SH-SY5Y (cell line): Measurements from ENCODE around the gene FSTL4.

ENCODE experiments used
- GATA2 ChIP-seq: IDR thresholded peaks from 2 replicates; pipeline ENCODE4 v1.6.1; 2011; ENCODE audit warnings: mild to moderate bottlenecking, low read depth, low read length
- GATA3 ChIP-seq: IDR thresholded peaks from 2 replicates; pipeline ENCODE4 v1.6.1; 2011; ENCODE audit warnings: low read depth, mild to moderate bottlenecking, low read length, moderate library complexity

DNA sequence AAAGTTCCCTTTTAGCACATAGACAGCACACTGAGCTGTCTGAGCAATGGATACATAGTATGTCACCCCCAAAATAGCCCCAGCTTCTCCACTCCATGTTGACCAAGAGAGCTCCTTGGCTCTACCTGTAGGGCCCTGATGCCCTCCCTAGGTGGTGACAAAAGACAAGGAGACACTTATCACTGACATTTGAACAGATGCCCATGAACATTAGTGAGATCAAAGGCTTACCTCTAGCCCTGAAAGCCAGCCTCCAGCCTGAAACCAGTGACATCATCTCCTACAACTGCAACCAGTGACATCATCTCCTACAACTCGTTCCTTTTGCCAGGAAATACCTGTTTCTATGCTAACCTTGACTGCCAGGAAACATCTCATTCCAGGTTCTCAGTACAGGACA lies 122.7 kb downstream of the FSTL4 start:
- TF ChIP-seq GATA2 (no peak), GATA3 (no peak)
